DOHH2 (cell line): ENCODE data around the gene ZNF862.

Experiments
- CTCF ChIP-seq: fragments of 200-600 bp; sonication (generic); IDR thresholded peaks from one replicate; pipeline ENCODE4 v1.5.1; 2014; ENCODE audit warnings: antibody characterized with exemption, mild to moderate bottlenecking, low read depth, low read length; ENCODE audit not compliant: poor library complexity, severe bottlenecking
- EZH2phosphoT487 ChIP-seq: fragments of 200-600 bp; sonication (generic); IDR thresholded peaks from 2 replicates; pipeline ENCODE4 v1.6.1; 2017; ENCODE audit warnings: borderline replicate concordance, mild to moderate bottlenecking, antibody characterized with exemption, low read length, moderate library complexity, mixed read lengths

GRCh38 chr7:149879766-149880637, 41.8 kb downstream of the ZNF862 start:
- TF ChIP-seq CTCF = no peak
- TF ChIP-seq EZH2phosphoT487 = no peak
